ENCODE data around the gene GJC1.

Gene GJC1

DNA sequence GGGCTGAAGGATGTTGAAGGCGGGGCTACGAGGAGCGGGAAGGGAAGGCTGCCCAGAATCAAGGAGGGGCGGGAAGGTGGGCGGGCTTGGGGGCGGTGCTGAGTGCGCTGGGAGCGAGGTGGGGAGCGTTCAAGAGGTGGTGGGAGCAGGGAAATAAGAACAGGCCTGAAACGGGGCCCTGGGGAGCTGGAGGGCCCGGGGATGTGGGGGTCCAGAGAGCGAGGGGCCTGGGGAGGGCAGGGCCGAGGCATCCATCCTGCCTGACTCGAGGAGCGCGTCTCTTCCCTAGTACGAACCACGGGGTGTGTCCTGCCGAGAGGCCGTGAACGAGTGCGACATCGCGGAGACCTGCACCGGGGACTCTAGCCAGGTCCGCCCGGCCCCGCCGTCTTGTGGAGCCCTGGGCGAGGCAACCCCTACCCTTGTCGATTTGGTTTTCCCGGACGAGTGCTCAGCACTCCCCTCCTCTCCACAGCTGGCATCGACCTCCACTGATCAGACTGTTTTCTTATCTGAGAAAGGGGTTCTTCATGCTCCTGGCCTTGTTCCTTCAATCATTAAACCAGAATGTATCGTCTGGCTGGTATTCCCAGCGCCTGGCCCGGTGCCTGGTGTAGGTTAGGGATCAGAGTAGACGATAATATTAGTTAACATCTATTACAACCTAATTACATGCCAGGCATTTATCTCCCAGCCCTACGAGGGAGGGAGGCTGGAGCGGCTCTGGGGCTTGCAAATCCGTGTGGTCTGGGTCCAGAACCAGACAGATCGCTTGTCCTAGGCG is 54.1 kb downstream of the GJC1 start:
- peak in 1 of 2 experiments; percentile 72 for DNase-seq

DNA sequence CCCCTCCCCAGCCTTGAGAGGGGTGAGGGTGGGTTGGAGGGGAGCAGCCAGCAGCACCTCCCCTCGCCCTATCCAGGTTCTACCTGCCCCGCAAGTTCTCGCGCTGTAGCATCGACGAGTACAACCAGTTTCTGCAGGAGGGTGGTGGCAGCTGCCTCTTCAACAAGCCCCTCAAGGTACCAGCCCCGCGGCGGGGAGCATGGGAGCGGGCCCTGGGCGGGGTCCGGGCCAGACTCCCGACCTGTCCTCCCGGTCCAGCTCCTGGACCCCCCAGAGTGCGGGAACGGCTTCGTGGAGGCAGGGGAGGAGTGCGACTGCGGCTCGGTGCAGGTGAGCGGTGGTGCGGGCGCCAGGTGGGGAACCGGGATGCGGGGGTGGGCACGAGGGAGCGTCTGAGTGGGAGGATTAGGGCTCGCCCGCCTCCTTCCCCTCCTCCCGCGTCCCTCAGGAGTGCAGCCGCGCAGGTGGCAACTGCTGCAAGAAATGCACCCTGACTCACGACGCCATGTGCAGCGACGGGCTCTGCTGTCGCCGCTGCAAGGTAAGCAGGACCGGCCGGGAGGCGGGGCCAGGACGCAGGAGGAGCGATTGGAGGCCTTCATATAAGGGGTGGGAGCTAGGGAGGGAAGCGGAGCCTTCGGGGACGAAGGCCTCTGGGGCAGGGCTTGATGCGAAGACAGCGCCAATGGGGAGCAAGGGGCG is 54.8 kb downstream of the GJC1 start:
- peak; percentile 96 to 98 for DNase-seq

DNA sequence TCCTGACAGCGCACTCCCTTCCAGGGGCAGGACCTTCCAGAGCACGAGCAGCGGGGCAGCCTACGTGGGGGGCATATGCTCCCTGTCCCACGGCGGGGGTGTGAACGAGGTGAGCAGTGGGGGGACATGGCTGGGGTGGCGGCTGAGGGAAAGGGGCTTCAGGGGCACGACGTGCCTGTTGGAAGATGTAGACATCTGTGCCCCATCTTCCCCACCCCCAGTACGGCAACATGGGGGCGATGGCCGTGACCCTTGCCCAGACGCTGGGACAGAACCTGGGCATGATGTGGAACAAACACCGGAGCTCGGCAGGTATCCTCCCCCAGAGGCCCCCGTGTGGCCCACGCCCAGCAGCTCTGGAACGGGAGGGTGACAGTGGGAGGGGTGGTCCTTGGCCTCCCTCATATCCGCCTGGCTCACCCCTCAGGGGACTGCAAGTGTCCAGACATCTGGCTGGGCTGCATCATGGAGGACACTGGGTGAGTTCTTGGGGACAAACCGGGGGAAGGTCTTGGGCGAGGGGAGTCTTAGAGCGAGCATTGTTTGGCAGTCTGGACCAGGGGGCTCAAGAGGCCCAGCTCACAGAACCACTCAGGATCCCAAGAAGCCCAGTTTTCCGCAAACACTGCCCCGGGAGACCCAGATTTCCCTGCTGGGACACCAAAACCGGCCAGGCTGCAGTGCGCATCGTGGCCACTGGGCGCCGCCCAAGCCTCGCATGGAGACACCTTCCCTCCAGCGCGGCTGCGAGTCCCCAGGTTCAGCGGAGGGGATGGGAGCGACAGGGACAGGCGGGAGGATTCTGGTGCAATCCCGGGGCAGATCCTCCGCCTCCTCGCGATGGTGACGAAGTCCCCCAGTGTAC is 55.6 kb downstream of the GJC1 start:
- peak; percentile 67 to 77 for DNase-seq

DNA sequence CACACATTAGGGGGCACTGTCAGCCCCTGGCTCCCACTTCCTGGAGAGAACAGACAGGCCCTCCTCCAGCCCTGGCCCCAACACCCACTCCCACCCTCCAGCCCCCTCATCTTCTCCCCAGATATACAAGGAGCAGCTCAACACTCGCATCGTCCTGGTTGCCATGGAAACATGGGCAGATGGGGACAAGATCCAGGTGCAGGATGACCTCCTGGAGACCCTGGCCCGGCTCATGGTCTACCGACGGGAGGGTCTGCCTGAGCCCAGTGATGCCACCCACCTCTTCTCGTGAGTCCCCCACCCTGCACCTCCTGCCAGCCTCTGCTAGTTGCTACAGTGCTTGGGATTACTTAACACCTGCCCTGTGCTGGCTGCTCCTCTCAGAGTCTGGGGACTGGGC is 56.9 kb downstream of the GJC1 start:
- no peak for DNase-seq

DNA sequence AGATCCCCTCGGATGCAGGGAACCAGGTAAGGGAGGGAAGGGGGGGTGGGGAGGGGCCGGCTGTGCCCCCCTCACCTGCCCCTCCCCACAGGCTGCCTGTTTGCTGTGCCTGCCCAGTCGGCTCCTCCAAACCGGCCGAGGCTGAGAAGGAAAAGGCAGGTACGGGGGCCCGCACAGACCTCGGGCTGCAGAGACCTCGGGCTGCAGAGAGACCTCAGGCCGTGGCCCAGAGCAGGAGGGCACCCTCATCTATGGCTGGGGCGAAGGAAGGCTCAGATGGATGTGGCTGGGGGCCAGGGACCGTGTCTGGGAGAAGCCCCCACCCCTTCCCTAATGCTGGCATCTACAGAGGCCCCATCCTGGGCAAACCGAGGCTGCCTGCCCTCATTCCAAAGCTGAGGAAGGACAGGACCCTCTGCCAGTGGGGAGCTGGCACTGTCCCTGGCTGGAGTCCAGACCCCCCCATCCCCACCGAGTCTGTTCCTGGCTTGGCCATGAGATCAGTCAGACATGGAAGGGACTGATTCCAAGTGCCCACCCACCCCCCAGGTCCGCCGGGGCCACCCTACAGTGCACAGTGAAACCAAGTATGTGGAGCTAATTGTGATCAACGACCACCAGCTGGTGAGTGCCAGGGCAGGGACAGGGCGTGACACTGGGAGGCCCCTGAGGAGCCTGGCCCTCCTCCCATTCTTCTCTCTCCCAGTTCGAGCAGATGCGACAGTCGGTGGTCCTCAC is 57.6 kb downstream of the GJC1 start:
- no peak for DNase-seq

DNA sequence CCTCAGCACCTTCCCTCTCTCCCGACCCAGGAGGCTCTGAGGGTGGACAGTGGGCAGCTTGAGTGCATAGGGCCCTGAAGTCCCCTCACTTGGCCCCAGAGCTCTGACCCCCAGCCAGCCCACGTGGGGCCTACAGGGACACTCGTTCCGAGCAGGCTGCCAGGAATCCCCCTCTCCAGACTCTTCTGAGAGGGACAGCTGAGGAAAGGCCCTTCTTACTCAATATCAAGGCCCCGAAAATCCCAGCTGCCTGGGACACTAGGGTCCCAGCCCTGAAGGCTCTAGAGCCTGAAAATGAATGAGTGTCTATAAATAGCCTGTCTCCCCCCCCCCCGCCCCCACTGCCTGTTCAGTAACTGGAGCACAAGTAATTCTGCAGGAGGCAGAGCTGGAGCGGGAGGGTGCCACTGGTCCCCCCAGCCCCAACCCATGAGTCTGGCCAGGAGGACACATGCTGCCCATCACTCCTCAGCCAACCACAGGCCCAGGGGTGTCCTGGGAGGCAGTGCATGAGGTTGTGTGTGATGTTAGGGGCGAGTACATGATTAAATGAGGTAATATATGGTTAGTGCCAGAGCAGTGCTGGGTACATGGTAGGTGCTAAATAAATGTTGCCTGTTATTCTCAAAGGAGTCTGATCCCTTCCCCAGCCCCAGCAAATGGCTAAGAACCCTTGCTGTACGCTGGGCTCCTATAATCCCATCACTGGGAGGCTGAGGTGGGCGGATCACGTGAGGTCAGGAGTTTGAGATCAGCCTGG is 59.7 kb downstream of the GJC1 start:
- no peak for DNase-seq

DNA sequence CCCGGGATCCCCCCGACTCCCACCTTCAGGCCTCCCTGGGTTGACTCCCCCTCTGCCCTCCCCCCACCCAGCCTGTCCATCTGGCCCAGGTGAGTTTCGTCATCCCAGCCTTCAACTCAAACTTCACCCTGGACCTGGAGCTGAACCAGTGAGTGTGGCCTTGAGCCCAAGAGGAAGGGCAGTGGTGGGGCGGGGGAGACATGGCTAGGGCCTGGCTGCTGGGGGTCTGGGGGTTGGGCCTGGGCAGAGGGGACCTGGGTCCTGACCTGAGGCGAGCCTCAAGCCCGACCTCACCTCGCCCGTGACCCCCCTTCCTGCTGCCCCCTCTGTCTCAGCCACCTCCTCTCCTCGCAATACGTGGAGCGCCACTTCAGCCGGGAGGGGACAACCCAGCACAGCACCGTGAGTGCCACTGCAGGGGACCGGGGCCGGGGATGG is 60.4 kb downstream of the GJC1 start:
- no peak for DNase-seq

DNA sequence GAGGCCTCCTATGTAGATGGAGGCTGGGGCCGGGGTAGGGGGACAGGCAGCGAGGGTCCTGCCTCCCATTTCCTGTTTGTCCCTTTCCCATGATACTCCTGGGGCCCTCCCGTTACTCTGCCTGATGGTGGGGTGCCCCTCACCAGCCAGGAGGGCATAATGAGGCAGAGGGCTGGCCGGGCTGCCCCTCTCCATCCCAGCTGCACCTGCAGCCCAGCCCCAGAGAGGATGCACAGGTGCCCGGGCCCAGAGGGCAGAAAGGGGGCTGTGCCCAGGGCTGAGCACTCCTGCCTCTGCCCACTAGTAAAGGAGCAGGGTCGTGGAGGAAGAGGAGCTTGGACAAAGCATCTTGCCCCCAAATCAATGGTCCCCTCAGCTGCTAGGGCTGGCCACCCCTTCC is 60.9 kb downstream of the GJC1 start:
- DNase-seq, result no peak

DNA sequence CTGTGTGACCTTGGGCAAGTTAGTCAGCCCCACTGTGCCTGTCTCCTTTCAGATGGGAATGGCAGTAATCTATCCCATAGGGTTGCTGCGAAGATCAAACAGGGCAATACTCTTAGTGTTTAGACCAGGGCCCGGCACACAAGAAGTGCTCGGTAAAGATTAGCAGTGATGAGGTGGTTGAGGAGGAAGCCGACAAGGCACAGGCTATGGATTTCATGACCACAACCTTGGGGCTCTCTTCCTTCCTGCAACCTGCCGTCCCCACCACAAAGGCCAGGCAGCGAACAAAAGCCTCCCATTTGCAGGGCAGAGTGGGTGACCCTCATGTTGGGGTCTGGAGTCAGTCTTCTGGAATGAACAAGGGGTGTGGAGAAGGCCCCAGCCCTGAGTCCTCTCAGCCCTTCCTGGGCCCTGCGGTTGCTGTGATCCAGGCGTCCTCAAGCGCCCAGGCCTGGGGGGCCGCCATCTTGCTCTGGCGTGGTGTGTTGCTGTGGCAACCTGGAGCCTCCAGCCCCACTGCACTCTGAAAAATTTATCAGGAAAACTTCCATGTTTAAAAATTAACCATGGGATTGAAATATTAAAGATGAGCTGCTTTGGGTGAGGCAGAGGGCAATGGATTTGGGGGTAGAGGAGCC is 61.5 kb downstream of the GJC1 start:
- DNase-seq, result no peak

DNA sequence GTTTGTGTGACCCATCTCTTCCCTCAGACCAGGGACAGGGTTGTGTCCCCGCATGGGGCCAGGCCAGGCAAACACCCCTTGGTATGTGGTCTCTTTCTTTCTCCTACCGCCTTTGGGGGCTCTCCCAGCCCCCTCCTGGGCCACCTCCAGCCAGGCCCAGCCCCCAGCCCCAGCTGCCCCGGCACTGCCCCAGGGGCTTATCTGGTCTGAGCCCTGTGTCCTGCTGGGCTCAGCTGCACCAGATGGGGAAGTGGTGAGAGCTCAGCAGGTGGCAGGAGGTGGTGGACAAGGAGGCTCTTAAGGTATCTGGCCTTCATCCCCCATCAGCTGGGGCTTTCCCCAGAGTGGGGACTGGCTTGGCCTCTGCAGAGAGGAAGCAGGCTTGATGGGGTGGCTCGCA is 62.6 kb downstream of the GJC1 start:
- no peak for DNase-seq

DNA sequence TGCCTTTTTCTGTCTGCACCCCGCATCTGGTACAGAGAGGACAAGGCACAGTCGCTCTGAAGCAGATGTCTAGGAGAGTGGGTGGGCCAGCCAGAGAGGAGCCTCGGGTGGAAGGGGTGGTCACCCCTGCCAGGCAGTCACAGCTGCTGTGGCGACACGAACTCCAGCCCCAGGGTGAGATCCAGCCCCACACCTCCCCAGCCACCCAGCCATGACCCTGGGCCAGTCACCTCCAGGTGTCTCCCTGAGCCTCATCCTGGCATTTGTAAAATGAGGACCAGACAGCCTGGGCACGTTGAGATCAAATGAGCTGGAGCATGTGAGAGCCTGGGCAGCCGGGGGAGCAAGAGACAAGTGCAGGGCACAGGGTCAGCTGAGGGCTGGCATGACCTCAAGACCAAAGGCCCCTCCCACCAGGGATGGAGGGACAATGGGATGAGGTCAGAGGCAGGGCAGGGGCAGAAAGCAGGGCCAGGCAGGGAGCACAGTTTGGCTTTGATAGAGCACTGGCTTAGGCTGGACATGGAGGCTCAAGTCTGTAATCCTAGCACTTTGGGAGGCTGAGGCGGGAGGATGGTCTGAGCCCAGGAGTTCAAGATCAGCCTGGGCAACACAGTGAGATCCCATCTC is 63.6 kb downstream of the GJC1 start:
- no peak for DNase-seq

DNA sequence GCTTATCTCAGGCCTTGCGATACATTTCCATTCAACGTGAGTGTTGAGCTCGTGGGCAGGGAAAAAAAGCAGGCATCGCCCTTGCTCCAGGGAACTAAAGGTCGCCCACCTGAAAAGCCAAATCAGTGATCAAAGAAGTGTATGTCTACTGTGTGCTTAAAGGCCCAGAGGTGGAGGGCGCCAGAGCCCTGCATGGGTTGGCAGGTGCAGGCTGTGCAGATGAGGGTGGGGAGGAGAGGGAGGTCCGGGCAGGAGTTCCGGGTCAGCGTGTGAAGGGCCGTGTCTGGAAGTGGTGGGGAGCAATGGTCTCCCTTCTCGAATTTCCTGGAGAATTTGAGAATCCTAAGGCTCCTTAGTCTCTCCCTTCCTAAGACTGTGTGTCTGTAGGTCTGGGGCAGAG is 64.1 kb downstream of the GJC1 start:
- no peak for DNase-seq

DNA sequence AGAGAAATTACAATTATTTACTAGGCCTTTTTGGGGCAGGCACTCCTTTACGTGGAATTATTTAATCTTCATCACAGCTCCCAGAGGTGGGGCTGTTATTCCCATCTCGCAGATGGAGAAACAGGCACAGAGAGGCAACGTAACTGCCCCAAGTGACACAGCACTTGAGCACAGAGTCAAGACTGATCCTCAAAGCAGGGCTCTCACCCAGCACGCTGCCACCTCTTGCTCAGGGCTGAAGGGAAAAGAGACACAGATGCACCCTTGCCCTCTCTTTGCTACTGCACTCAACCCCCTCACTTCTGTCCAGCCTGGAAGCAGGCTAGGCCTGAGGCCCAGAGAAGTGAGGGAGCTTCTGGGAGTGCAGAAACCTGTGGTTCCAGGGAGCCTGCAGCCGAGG is 66.9 kb downstream of the GJC1 start:
- no peak for DNase-seq

DNA sequence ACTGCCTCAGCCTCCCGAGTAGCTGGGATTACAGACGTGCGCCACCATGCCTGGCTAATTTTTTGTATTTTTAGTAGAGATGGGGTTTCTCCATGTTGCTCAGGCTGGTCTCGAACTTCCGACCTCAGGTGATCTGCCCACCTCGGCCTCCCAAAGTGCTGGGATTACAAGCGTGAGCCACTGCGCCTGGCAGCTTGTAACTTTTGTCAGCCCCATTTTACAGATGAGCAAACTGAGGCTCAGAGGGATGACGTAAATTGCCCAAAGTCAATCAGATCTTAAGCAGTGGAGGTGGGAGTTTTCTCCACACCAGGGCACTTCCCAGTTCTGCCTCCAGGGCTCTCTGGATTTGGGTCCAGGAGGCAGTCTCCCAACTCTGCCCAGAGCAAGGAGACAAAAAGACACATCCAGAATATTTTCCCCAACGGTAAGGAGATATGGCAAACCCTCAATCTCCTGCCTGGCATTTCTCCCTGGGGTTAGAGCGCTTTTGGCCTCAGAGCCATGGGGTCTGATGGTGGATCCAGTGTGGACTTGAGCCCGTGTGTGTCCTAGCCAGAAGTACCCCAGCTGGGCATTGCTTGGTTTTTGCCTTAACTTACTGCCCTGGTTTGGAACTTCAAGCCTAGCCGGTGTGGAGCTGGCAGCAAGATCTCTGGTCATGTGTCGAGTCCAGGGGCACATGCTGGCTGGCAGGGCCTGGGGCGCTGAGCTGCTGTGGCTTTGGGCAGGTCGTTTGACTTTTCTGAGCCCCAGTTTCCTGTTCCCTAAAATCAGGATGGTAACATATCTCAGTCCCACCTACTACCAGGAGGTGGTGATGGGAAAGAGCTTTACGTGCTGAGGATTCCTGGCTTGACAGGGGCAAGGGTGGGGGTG is 67.9 kb downstream of the GJC1 start:
- DNase-seq, result no peak

DNA sequence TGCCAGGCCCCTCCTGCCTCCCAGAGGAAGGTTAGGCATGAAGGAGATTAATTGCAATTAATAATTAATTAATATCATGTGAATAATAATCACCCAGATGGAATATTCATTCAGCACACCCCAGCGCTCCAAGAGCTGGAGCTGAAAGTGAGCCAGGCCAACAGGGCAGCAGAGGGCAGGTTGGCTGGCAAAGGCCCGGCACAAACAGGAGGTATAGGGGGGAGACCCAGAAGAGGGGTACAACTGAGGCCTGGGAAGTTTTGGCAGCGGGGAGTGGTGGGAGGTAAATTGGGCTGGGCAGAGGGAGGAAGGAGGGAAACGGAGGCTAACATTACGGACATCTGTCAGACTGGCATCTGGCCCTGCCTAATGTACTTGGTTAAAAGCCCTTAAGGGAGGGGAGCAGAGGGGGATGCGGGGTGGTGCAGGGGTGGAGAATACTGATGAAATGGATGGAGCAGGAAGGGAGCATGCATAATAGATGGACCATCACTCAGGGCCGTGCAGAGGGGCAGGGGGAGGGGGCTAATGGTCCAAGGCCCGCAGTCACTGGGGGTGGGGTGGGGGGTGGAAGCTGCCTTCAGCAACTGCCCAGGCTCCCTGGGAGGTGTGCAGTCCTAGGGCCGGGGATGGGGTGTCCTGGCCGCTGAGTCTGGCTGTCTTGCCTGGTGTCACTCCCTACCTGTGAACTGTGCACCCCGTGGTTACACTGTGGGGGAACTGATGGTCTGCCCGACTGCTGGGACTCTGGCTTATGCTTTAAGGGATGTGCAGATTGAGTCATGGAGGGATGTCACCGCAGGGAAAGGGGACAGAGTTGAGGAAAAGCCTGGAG is 69.4 kb downstream of the GJC1 start:
- DNase-seq, result no peak

DNA sequence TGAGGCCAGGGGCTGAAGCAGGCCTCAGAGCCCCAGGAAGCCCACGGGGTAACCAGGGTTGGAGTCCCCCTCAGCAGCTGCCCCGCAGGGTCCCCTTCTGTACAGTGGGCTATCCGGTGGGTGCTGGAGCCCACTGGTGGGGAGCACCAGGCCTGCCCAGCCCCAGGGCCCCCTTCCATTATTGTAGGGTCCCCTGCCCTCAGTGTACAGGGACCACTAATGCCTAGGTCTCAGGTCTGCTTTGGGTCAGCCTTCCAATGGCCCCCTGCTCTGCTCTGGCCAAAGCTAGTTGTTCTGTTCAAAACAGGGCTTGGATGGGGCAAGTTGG is 70.2 kb downstream of the GJC1 start:
- DNase-seq, result no peak

DNA sequence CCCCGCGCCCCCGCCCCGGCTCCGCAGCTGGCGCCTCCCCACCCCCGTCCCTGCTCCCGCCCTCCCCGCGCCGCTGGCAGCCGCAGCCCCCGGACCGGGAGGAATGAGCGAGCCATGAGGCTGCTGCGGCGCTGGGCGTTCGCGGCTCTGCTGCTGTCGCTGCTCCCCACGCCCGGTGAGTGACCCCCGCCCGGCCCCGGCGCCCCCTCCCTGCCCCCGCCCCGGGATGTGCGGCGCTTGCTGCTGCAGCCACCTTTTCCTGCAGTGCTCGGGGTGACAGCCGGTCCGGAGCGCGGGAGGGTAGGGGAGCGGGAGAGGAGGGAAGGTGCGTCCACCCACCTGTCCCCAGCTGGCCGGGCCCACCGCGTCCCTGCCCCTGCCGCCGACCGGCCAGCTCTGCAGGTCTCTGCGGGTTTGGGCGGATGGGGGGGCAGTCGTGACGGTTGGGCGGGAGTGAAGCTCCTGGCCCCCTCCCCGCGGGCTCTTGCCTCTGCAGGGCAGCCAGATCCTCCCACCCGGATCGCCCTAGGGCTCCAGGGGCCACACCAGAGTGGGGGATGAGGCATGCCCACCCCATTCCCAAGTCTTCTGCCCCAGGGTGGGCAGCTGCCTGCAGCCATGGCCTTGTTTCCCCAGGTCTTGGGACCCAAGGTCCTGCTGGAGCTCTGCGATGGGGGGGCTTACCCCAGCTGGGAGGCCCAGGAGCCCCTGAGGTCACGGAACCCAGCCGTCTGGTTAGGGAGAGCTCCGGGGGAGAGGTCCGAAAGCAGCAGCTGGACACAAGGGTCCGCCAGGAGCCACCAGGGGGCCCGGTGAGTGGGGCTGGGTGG is 70.8 kb downstream of the GJC1 start:
- no peak for DNase-seq

DNA sequence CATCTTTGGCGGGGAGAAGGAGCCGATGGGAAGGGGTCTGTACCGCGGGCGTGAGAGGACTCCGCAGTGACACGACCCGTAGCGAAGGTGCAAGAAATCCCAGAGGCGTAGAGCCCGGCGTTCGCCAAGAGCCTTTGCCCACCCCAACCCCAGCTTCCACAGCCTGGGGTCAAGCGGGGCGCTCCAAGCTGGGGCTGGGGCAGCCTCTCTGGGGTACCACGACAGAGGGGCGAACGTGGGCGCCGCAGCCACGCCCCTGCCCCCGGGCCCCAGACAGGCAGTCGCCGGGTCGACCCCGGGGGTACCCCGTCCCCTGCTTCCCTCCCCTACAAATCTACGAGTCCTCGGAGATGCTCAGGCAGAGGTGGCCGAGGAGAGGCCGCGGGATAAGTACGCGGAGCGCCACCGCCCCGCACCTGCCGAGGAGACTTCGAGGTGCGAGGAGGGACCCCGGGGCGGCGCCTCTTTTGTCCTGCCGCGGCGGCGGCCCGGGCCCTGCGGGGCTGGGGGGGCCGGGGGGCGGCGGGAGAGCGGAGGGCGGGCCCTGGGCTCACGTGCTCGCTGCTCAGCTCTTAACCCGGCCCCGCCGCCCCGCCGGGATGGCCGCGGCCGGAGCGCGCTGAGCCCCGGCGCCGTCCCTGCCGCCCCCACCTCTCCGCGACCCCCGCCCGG is 71.5 kb downstream of the GJC1 start, which contains the start of gene ADAM11:
Gene ADAM11, plus strand, starts transcription at position 575 of the 672 bp plus-strand sequence. CDS start 212 bp downstream, outside the sequence.
- DNase-seq, result no peak

All from NCI-H187 (cell line).